Mesenchymal stem cell (in vitro differentiated cells and primary cell): Measurements from ENCODE around the gene RAPGEF6.

Source experiments
- DNase-seq: peaks from one replicate; pipeline ENCODE4 v3.0.0-alpha.2; 2013
- H2AFZ ChIP-seq: one replicate; pipeline ENCODE4 v1.6.1; 2013; ENCODE audit warnings: low read depth, mild to moderate bottlenecking, control low read depth, inconsistent platforms, low read length, moderate library complexity
- H2AK5ac ChIP-seq: 2 replicates; pipeline ENCODE4 v1.6.1; 2013; ENCODE audit warnings: low read length, moderate library complexity, mild to moderate bottlenecking, inconsistent platforms; ENCODE audit not compliant: severe bottlenecking
- H2BK120ac ChIP-seq: one replicate; pipeline ENCODE4 v1.6.1; 2013; ENCODE audit warnings: low read depth, mild to moderate bottlenecking, inconsistent platforms, low read length, moderate library complexity
- H2BK12ac ChIP-seq, 2 experiments: one replicate each; pipeline ENCODE4 v1.6.1; 2013; ENCODE audit warnings: inconsistent platforms in 2 of 2, low read length in 2 of 2, mild to moderate bottlenecking in 2 of 2, moderate library complexity in 2 of 2, control low read depth in 1 of 2
- H2BK15ac ChIP-seq: one replicate; pipeline ENCODE4 v1.6.1; 2013; ENCODE audit warnings: mild to moderate bottlenecking, low read depth, inconsistent platforms; ENCODE audit not compliant: poor library complexity, severe bottlenecking
- H2BK5ac ChIP-seq: 2 replicates; pipeline ENCODE4 v1.6.1; 2013; ENCODE audit warnings: low read depth, mild to moderate bottlenecking, low read length, control low read depth, inconsistent platforms; ENCODE audit not compliant: poor library complexity, severe bottlenecking
- H3K14ac ChIP-seq, 2 experiments: one replicate each; pipeline ENCODE4 v1.6.1; 2013; ENCODE audit warnings: inconsistent platforms in 2 of 2, low read length in 2 of 2, control low read depth in 1 of 2, mild to moderate bottlenecking in 1 of 2, moderate library complexity in 1 of 2
- H3K18ac ChIP-seq, 2 experiments: one replicate each; pipeline ENCODE4 v1.6.1; 2013; ENCODE audit warnings: inconsistent platforms in 2 of 2, low read length in 2 of 2, control low read depth in 1 of 2, low read depth in 1 of 2, mild to moderate bottlenecking in 1 of 2
- H3K23ac ChIP-seq, 2 experiments: one replicate each; pipeline ENCODE4 v1.6.1; 2013; ENCODE audit warnings: inconsistent platforms in 2 of 2, low read length in 2 of 2, mild to moderate bottlenecking in 2 of 2, moderate library complexity in 2 of 2, control low read depth in 1 of 2
- H3K27ac ChIP-seq: 2 replicates; pipeline ENCODE4 v1.5.1; 2013; ENCODE audit warnings: mild to moderate bottlenecking, moderate library complexity, low read length, control low read depth, inconsistent platforms; ENCODE audit not compliant: poor library complexity, severe bottlenecking
- H3K27me3 ChIP-seq, 2 experiments: 2 replicates each; pipeline versions ENCODE4 v1.6.1 to v1.7.0; 2013; ENCODE audit warnings: low read length in 2 of 2, mild to moderate bottlenecking in 2 of 2, moderate library complexity in 2 of 2, control low read depth in 1 of 2, inconsistent platforms in 1 of 2; ENCODE audit not compliant: control insufficient read depth in 1 of 2, insufficient read depth in 1 of 2
- H3K36me3 ChIP-seq, 2 experiments: 2 replicates each; pipeline versions ENCODE4 v1.6.1 to v1.7.0; 2013; ENCODE audit warnings: low read length in 2 of 2, control low read depth in 1 of 2, inconsistent platforms in 1 of 2, low read depth in 1 of 2, mild to moderate bottlenecking in 1 of 2; ENCODE audit not compliant: insufficient read depth in 2 of 2, control insufficient read depth in 1 of 2
- H3K4ac ChIP-seq, 2 experiments: one replicate each; pipeline ENCODE4 v1.6.1; 2013; ENCODE audit warnings: inconsistent platforms in 2 of 2, low read length in 2 of 2, mild to moderate bottlenecking in 2 of 2, moderate library complexity in 2 of 2, control low read depth in 1 of 2, low read depth in 1 of 2
- H3K4me1 ChIP-seq: 2 replicates; pipeline ENCODE4 v1.6.1; 2013; ENCODE audit warnings: low read depth, low read length, control low read depth; ENCODE audit not compliant: control insufficient read depth, insufficient read depth
- H3K4me2 ChIP-seq: 2 replicates; pipeline ENCODE4 v1.6.1; 2013; ENCODE audit warnings: low read length, mild to moderate bottlenecking, inconsistent platforms; ENCODE audit not compliant: poor library complexity, severe bottlenecking
- H3K4me3 ChIP-seq, 2 experiments: 2 replicates each; pipeline versions ENCODE4 v1.5.1 to v1.7.0; 2013; ENCODE audit warnings: low read length in 2 of 2, mild to moderate bottlenecking in 2 of 2, control low read depth in 1 of 2, low read depth in 1 of 2; ENCODE audit not compliant: insufficient read depth in 1 of 2
- H3K79me1 ChIP-seq: replicated peaks from 2 replicates; pipeline ENCODE4 v1.6.1; 2013; ENCODE audit warnings: mild to moderate bottlenecking, control low read depth, low read length, inconsistent platforms; ENCODE audit not compliant: poor library complexity, severe bottlenecking
- H3K9ac ChIP-seq: 2 replicates; pipeline ENCODE4 v1.7.0; 2013; ENCODE audit warnings: mild to moderate bottlenecking, low read length, moderate library complexity
- H3K9me3 ChIP-seq: 2 replicates; pipeline ENCODE4 v1.7.0; 2013; ENCODE audit warnings: mild to moderate bottlenecking, low read length; ENCODE audit not compliant: control insufficient read depth
- H4K8ac ChIP-seq: one replicate; pipeline ENCODE4 v1.6.1; 2013; ENCODE audit warnings: inconsistent platforms, mild to moderate bottlenecking, low read length, moderate library complexity
- H4K91ac ChIP-seq: one replicate; pipeline ENCODE4 v1.6.1; 2013; ENCODE audit warnings: mild to moderate bottlenecking, low read length, inconsistent platforms
- WGBS: methylation state at CpG from one replicate; pipeline ENCODE4 v1.1.7; 2013; ENCODE audit warnings: mixed read lengths; 5-methylcytosine and 5-hydroxymethylcytosine counted together

RAPGEF6 gene

GRCh38 chr5:131644822-131645221 is 9.8 kb upstream of the RAPGEF6 start:
- Histone ChIP-seq H3K14ac (no peak overlapping the region), H3K4ac (no peak overlapping the region)
- WGBS: 90% methylated on average over 6 of the region's 7 CpGs

GRCh38 chr5:131644370-131644769 is 9.3 kb upstream of the RAPGEF6 start:
- WGBS: 100% methylated on average over 1 of the region's 1 CpG
- no peak for DNase-seq
- no peak overlapping the region for H2BK12ac ChIP-seq

More at GRCh38 chr5:131644822-131645221, 9.8 kb upstream of the RAPGEF6 start:
- Histone ChIP-seq H3K18ac (no peak overlapping the region), H2BK5ac (no peak overlapping the region), H2BK120ac (no peak overlapping the region), H2BK15ac (no peak overlapping the region), H3K9ac (no peak overlapping the region), H3K36me3 (peaks cover 3 to 84% of the 10 kb centered on the region in 2 experiments), H2AK5ac (no peak overlapping the region), H3K4me2 (no peak overlapping the region), H3K9me3 (no peaks in the 10 kb centered on the region), H3K27me3 (no peaks in the 10 kb centered on the region), H3K23ac (no peak overlapping the region), H4K8ac (no peak overlapping the region), H3K4me1 (no peaks in the 10 kb centered on the region), H4K91ac (no peak overlapping the region), H3K79me1 (peaks cover 6% of the 10 kb centered on the region), H2AFZ (no peak overlapping the region), H3K4me3 (no peak overlapping the region), H2BK12ac (no peak overlapping the region), H3K27ac (no peak overlapping the region)
- DNase-seq: no peak

GRCh38 chr5:131641494-131641893 is 6.5 kb upstream of the RAPGEF6 start:
- Histone ChIP-seq H4K8ac (no peak overlapping the region), H3K27ac (no peak overlapping the region), H3K23ac (no peak overlapping the region), H2BK120ac (no peak overlapping the region), H3K4me2 (no peak overlapping the region), H3K4me3 (no peak overlapping the region), H3K27me3 (no peaks in the 10 kb centered on the region), H2BK15ac (no peak overlapping the region), H2AFZ (no peak overlapping the region), H3K79me1 (peaks cover 3% of the 10 kb centered on the region), H3K18ac (no peak overlapping the region), H2AK5ac (no peak overlapping the region), H3K36me3 (peaks cover 3 to 51% of the 10 kb centered on the region in 2 experiments), H2BK5ac (no peak overlapping the region), H3K4ac (no peak overlapping the region), H3K9me3 (no peaks in the 10 kb centered on the region), H3K14ac (no peak overlapping the region), H4K91ac (no peak overlapping the region), H2BK12ac (no peak overlapping the region), H3K4me1 (no peaks in the 10 kb centered on the region), H3K9ac (no peak overlapping the region)
- no CpG with 5 or more reads among the region's 1 CpG for WGBS
- DNase-seq: no peak

More at GRCh38 chr5:131644370-131644769, 9.3 kb upstream of the RAPGEF6 start:
- H3K4me2 ChIP-seq: no peak overlapping the region
- H3K79me1 ChIP-seq: peaks cover 6% of the 10 kb centered on the region
- H3K14ac ChIP-seq: no peak overlapping the region
- no peak overlapping the region for H2BK5ac ChIP-seq
- no peak overlapping the region for H4K8ac ChIP-seq
- no peak overlapping the region for H3K4ac ChIP-seq
- H2AFZ ChIP-seq: no peak overlapping the region
- H3K36me3 ChIP-seq: peaks cover 3 to 79% of the 10 kb centered on the region in 2 experiments
- H3K18ac ChIP-seq: no peak overlapping the region
- H4K91ac ChIP-seq: no peak overlapping the region
- no peaks in the 10 kb centered on the region for H3K4me1 ChIP-seq
- H2BK15ac ChIP-seq: no peak overlapping the region
- no peak overlapping the region for H3K23ac ChIP-seq
- no peak overlapping the region for H3K4me3 ChIP-seq
- no peak overlapping the region for H3K9ac ChIP-seq
- no peaks in the 10 kb centered on the region for H3K27me3 ChIP-seq
- H2BK120ac ChIP-seq: no peak overlapping the region
- H2AK5ac ChIP-seq: no peak overlapping the region
- H3K9me3 ChIP-seq: no peaks in the 10 kb centered on the region
- H3K27ac ChIP-seq: no peak overlapping the region

GRCh38 chr5:131640043-131640856 is 5.2 kb upstream of the RAPGEF6 start:
- Histone ChIP-seq H3K4me2 (no peak overlapping the region), H3K27ac (no peak overlapping the region), H3K4me3 (no peak overlapping the region), H2BK12ac (no peak overlapping the region), H3K4ac (no peak overlapping the region), H4K91ac (no peak overlapping the region), H2BK5ac (no peak overlapping the region), H3K4me1 (no peaks in the 10 kb centered on the region), H3K14ac (no peak overlapping the region), H2AFZ (no peak overlapping the region), H3K9ac (no peak overlapping the region), H2AK5ac (no peak overlapping the region), H3K79me1 (peaks cover 3% of the 10 kb centered on the region), H3K36me3 (peaks cover 3 to 38% of the 10 kb centered on the region in 2 experiments), H2BK120ac (no peak overlapping the region), H3K18ac (no peak overlapping the region), H3K9me3 (no peaks in the 10 kb centered on the region), H3K23ac (no peak overlapping the region), H2BK15ac (no peak overlapping the region), H3K27me3 (no peaks in the 10 kb centered on the region), H4K8ac (no peak overlapping the region)
- WGBS: 95% methylated on average over 3 of the region's 5 CpGs
- DNase-seq: no peak
